ENCODE results near the gene AREG. TPM values are rescaled to one million over a fixed set of nuclear protein-coding genes. Genes with fewer than 3 reads are reported as not detected.

The AREG gene
- total RNA-seq, 2 experiments from 2014 or later, result 0.57 to 0.91 TPM

- no peaks in the 10 kb centered on the region for H3K4me1 Mint-ChIP-seq
- intact Hi-C loops (cut with DNase I, micrococcal nuclease), result no loop called here
- CTCF ChIA-PET, result no interaction called here
- no peaks in the 10 kb centered on the region for H3K27me3 Mint-ChIP-seq
- POLR2A ChIA-PET, result no interaction called here
- no peaks in the 10 kb centered on the region for H3K36me3 Mint-ChIP-seq (ENCODE audit: low read depth)
- DNase-seq, result no peak
- H3K27ac Mint-ChIP-seq, result no peak overlapping the region
- ATAC-seq, result no peak
- H3K9me3 Mint-ChIP-seq (ENCODE audit: low read depth), result no peaks in the 10 kb centered on the region
- no peak overlapping the region for H3K4me3 Mint-ChIP-seq
These were observed 9.6 kb upstream of the AREG start for GRCh38 chr4:74435296-74435695.

- intact Hi-C loops (cut with DNase I, micrococcal nuclease), result no loop called here
- no peak overlapping the region for H3K4me3 Mint-ChIP-seq
- ATAC-seq (no peak), DNase-seq (no peak)
- no peaks in the 10 kb centered on the region for H3K27me3 Mint-ChIP-seq
- H3K9me3 Mint-ChIP-seq (ENCODE audit: low read depth), result no peaks in the 10 kb centered on the region
- POLR2A ChIA-PET, result no interaction called here
- H3K27ac Mint-ChIP-seq, result no peak overlapping the region
- CTCF ChIA-PET, result no interaction called here
- no peaks in the 10 kb centered on the region for H3K36me3 Mint-ChIP-seq (ENCODE audit: low read depth)
- no peaks in the 10 kb centered on the region for H3K4me1 Mint-ChIP-seq
These were observed 7.1 kb upstream of the AREG start for GRCh38 chr4:74437866-74438265.

- no peaks in the 10 kb centered on the region for H3K27me3 Mint-ChIP-seq
- ATAC-seq, result no peak
- POLR2A ChIA-PET, result no interaction called here
- CTCF ChIA-PET, result no interaction called here
- H3K4me3 Mint-ChIP-seq, result no peak overlapping the region
- H3K36me3 Mint-ChIP-seq (ENCODE audit: low read depth), result no peaks in the 10 kb centered on the region
- intact Hi-C loops (cut with DNase I, micrococcal nuclease), result no loop called here
- no peak overlapping the region for H3K27ac Mint-ChIP-seq
- no peaks in the 10 kb centered on the region for H3K4me1 Mint-ChIP-seq
- DNase-seq, result no peak
- H3K9me3 Mint-ChIP-seq (ENCODE audit: low read depth), result no peaks in the 10 kb centered on the region
These were observed 6.3 kb upstream of the AREG start for GRCh38 chr4:74438661-74439060.

- H3K4me1 Mint-ChIP-seq, result peaks cover 8% of the 10 kb centered on the region
- no peak for DNase-seq
- CTCF ChIA-PET, result interaction anchor here (0.6 kb wide), 1 partner anchor 27 kb away, joined by 3 read pairs; no protein-coding TSS in a partner anchor
- intact Hi-C loops (cut with DNase I, micrococcal nuclease), result no loop called here
- H3K9me3 Mint-ChIP-seq (ENCODE audit: low read depth), result no peaks in the 10 kb centered on the region
- ATAC-seq, result no peak
- no peak overlapping the region for H3K4me3 Mint-ChIP-seq
- H3K27me3 Mint-ChIP-seq, result no peaks in the 10 kb centered on the region
- POLR2A ChIA-PET, result no interaction called here
- H3K27ac Mint-ChIP-seq, result no peak overlapping the region
- no peaks in the 10 kb centered on the region for H3K36me3 Mint-ChIP-seq (ENCODE audit: low read depth)
These were observed 5.0 kb upstream of the AREG start for GRCh38 chr4:74439952-74440351.

GRCh38 chr4:74440356-74440755 lies 4.6 kb upstream of the AREG start:
- no peaks in the 10 kb centered on the region for H3K27me3 Mint-ChIP-seq
- H3K36me3 Mint-ChIP-seq (ENCODE audit: low read depth), result no peaks in the 10 kb centered on the region
- ATAC-seq (no peak), DNase-seq (no peak)
- H3K4me1 Mint-ChIP-seq, result peaks cover 10% of the 10 kb centered on the region
- intact Hi-C loops (cut with DNase I, micrococcal nuclease), result no loop called here
- no peak overlapping the region for H3K27ac Mint-ChIP-seq
- POLR2A ChIA-PET, result no interaction called here
- no peaks in the 10 kb centered on the region for H3K9me3 Mint-ChIP-seq (ENCODE audit: low read depth)
- no peak overlapping the region for H3K4me3 Mint-ChIP-seq
- CTCF ChIA-PET, result interaction anchor here (0.6 kb wide), 1 partner anchor 27 kb away, joined by 3 read pairs; no protein-coding TSS in a partner anchor

GRCh38 chr4:74441744-74442143 lies 3.2 kb upstream of the AREG start:
- Mint-ChIP-seq H3K4me1 (peaks cover 13% of the 10 kb centered on the region), H3K36me3 (ENCODE audit: low read depth) (no peaks in the 10 kb centered on the region), H3K9me3 (ENCODE audit: low read depth) (no peaks in the 10 kb centered on the region), H3K4me3 (no peak overlapping the region), H3K27me3 (no peaks in the 10 kb centered on the region), H3K27ac (no peak overlapping the region)
- intact Hi-C loops (cut with DNase I, micrococcal nuclease), result no loop called here
- ATAC-seq (no peak), DNase-seq (no peak)
- ChIA-PET POLR2A (no interaction called here), CTCF (no interaction called here)

GRCh38 chr4:74446193-74446868 lies 1.4 kb downstream of the AREG start:
- no peak overlapping the region for H3K27ac Mint-ChIP-seq
- H3K36me3 Mint-ChIP-seq (ENCODE audit: low read depth), result no peaks in the 10 kb centered on the region
- no peak for ATAC-seq
- intact Hi-C loops (cut with DNase I, micrococcal nuclease), result loop anchor here in 1 of 2 experiments (5.0 kb wide), 2 partner anchors 69 to 176 kb away; no protein-coding TSS in a partner anchor
- ChIA-PET POLR2A (no interaction called here), CTCF (interaction anchor here (0.5 to 2.1 kb wide), 4 partner anchors 18 to 211 kb away, joined by 3 to 9 read pairs (median 4); no protein-coding TSS in a partner anchor)
- H3K4me3 Mint-ChIP-seq, result no peak overlapping the region
- DNase-seq, result no peak
- no peaks in the 10 kb centered on the region for H3K9me3 Mint-ChIP-seq (ENCODE audit: low read depth)
- no peaks in the 10 kb centered on the region for H3K27me3 Mint-ChIP-seq
- H3K4me1 Mint-ChIP-seq, result peaks cover 13% of the 10 kb centered on the region

- CTCF ChIA-PET, result interaction anchor here (0.5 to 1.8 kb wide), 4 partner anchors 18 to 211 kb away, joined by 3 to 4 read pairs (median 3); no protein-coding TSS in a partner anchor
- DNase-seq (no peak), ATAC-seq (no peak)
- no peak overlapping the region for H3K27ac Mint-ChIP-seq
- H3K4me3 Mint-ChIP-seq, result no peak overlapping the region
- H3K4me1 Mint-ChIP-seq, result peaks cover 13% of the 10 kb centered on the region
- H3K9me3 Mint-ChIP-seq (ENCODE audit: low read depth), result no peaks in the 10 kb centered on the region
- POLR2A ChIA-PET, result no interaction called here
- intact Hi-C loops (cut with DNase I, micrococcal nuclease), result loop anchor here in 1 of 2 experiments (5.0 kb wide), 2 partner anchors 70 to 175 kb away; no protein-coding TSS in a partner anchor
- no peaks in the 10 kb centered on the region for H3K27me3 Mint-ChIP-seq
- H3K36me3 Mint-ChIP-seq (ENCODE audit: low read depth), result no peaks in the 10 kb centered on the region
These were observed 2.0 kb downstream of the AREG start for GRCh38 chr4:74446896-74447295.

- ChIA-PET POLR2A (no interaction called here), CTCF (interaction anchor here (0.9 to 1.8 kb wide), 2 partner anchors 19 to 127 kb away, joined by 3 read pairs; no protein-coding TSS in a partner anchor)
- Mint-ChIP-seq H3K36me3 (ENCODE audit: low read depth) (peaks cover 2% of the 10 kb centered on the region), H3K27ac (no peak overlapping the region), H3K4me3 (no peak overlapping the region), H3K9me3 (ENCODE audit: low read depth) (no peaks in the 10 kb centered on the region), H3K27me3 (no peaks in the 10 kb centered on the region), H3K4me1 (peaks cover 13% of the 10 kb centered on the region)
- DNase-seq (no peak), ATAC-seq (no peak)
- intact Hi-C loops (cut with DNase I, micrococcal nuclease), result loop anchor here in 1 of 2 experiments (5.0 kb wide), 2 partner anchors 70 to 175 kb away; no protein-coding TSS in a partner anchor
These were observed 2.8 kb downstream of the AREG start for GRCh38 chr4:74447636-74448233.

- CTCF ChIA-PET, result no interaction called here
- H3K36me3 Mint-ChIP-seq (ENCODE audit: low read depth), result peaks cover 8% of the 10 kb centered on the region
These were observed 4.8 kb downstream of the AREG start for GRCh38 chr4:74449571-74450297.

GRCh38 chr4:74450298-74450683 lies 5.4 kb downstream of the AREG start:
- ATAC-seq (no peak), DNase-seq (no peak)
- Mint-ChIP-seq H3K4me1 (peaks cover 3% of the 10 kb centered on the region), H3K36me3 (ENCODE audit: low read depth) (peaks cover 8% of the 10 kb centered on the region), H3K27ac (no peak overlapping the region), H3K9me3 (ENCODE audit: low read depth) (no peaks in the 10 kb centered on the region), H3K4me3 (no peak overlapping the region), H3K27me3 (no peaks in the 10 kb centered on the region)
- CTCF ChIA-PET, result no interaction called here
- intact Hi-C loops (cut with DNase I, micrococcal nuclease), result no loop called here
- POLR2A ChIA-PET, result no interaction called here

More at GRCh38 chr4:74449571-74450297, 4.8 kb downstream of the AREG start:
- POLR2A ChIA-PET, result no interaction called here
- no peak for ATAC-seq
- Mint-ChIP-seq H3K27ac (no peak overlapping the region), H3K4me1 (peaks cover 6% of the 10 kb centered on the region), H3K27me3 (no peaks in the 10 kb centered on the region), H3K9me3 (ENCODE audit: low read depth) (no peaks in the 10 kb centered on the region), H3K4me3 (no peak overlapping the region)
- intact Hi-C loops (cut with DNase I, micrococcal nuclease), result loop anchor here in 1 of 2 experiments (5.0 kb wide), 2 partner anchors 72 to 173 kb away; no protein-coding TSS in a partner anchor
- DNase-seq, result no peak
